ENCODE data around the gene SORCS2.

SORCS2 gene

GRCh38 chr4:7522452-7523220 lies 330.3 kb downstream of the SORCS2 start:
- no peak for TF ChIP-seq ELF4 (IDR thresholded peaks at IDR 0.05)
- TF ChIP-seq TARDBP (IDR thresholded peaks at IDR 0.05), result no peak
- TF ChIP-seq FOXA1 (IDR thresholded peaks at IDR 0.05), result no peak
- TF ChIP-seq LEF1 (IDR thresholded peaks at IDR 0.05; ENCODE audit: borderline replicate concordance), result no peak
- TF ChIP-seq HDGF (IDR thresholded peaks at IDR 0.05; ENCODE audit: borderline replicate concordance), result no peak
- no peak for TF ChIP-seq CTBP1 (IDR thresholded peaks at IDR 0.05; ENCODE audit: borderline replicate concordance)
- TF ChIP-seq ZNF384 (IDR thresholded peaks at IDR 0.05), result no peak
- TF ChIP-seq BHLHE40 (IDR thresholded peaks at IDR 0.05; ENCODE audit: borderline replicate concordance), result no peak
- TF ChIP-seq SUZ12 (IDR thresholded peaks at IDR 0.05), result no peak
- TF ChIP-seq L3MBTL2 (conservative IDR thresholded peaks at IDR 0.05), result no peak
- TF ChIP-seq SP1 (IDR thresholded peaks at IDR 0.05), result no peak
- TF ChIP-seq ARNT (IDR thresholded peaks at IDR 0.05), result no peak
- TF ChIP-seq, protein P1, sequence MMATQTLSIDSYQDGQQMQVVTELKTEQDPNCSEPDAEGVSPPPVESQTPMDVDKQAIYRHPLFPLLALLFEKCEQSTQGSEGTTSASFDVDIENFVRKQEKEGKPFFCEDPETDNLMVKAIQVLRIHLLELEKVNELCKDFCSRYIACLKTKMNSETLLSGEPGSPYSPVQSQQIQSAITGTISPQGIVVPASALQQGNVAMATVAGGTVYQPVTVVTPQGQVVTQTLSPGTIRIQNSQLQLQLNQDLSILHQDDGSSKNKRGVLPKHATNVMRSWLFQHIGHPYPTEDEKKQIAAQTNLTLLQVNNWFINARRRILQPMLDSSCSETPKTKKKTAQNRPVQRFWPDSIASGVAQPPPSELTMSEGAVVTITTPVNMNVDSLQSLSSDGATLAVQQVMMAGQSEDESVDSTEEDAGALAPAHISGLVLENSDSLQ (IDR thresholded peaks at IDR 0.05), result no peak
- no peak for TF ChIP-seq NFRKB (IDR thresholded peaks at IDR 0.05)
- no peak for TF ChIP-seq FOXK2 (IDR thresholded peaks at IDR 0.05)
- no peak for TF ChIP-seq FOXM1 (IDR thresholded peaks at IDR 0.05; ENCODE audit: borderline replicate concordance)
- DNase-seq (ENCODE audit: extremely low spot score), result no peak
- CTCF ChIA-PET, result no interaction called here
- POLR2A ChIA-PET, result no interaction called here

DNA sequence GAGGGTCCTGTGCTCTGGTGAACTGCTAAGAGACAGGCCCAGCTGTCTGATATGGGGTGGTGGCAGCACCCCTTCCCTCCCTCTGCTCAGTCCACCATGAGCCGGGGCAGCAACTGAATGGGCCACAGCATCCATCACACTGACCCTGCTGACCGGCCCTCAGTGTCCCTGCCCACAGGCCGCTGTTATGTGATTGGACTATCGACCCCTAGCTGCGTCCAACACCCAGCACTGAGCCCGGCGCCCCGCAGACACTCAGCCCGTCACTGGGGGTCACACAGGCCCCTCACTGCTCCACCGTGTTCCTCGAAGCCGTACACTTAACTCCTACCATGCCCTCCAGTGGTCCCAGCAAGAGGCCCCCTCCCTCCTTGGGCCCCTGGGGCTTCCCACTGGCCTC lies 331.2 kb downstream of the SORCS2 start:
- POLR2A ChIA-PET, result no interaction called here
- no peak for DNase-seq (ENCODE audit: extremely low spot score)
- no peak for TF ChIP-seq ARNT (IDR thresholded peaks at IDR 0.05)
- no peak for TF ChIP-seq BHLHE40 (IDR thresholded peaks at IDR 0.05; ENCODE audit: borderline replicate concordance)
- TF ChIP-seq FOXA1 (IDR thresholded peaks at IDR 0.05), result no peak
- no peak for TF ChIP-seq FOXM1 (IDR thresholded peaks at IDR 0.05; ENCODE audit: borderline replicate concordance)
- no peak for TF ChIP-seq L3MBTL2 (conservative IDR thresholded peaks at IDR 0.05)
- no peak for TF ChIP-seq LEF1 (IDR thresholded peaks at IDR 0.05; ENCODE audit: borderline replicate concordance)
- no peak for TF ChIP-seq ZNF384 (IDR thresholded peaks at IDR 0.05)
- no peak for TF ChIP-seq NFRKB (IDR thresholded peaks at IDR 0.05)
- no peak for TF ChIP-seq FOXK2 (IDR thresholded peaks at IDR 0.05)
- TF ChIP-seq, protein P1 (IDR thresholded peaks at IDR 0.05), result no peak
- no peak for TF ChIP-seq CTBP1 (IDR thresholded peaks at IDR 0.05; ENCODE audit: borderline replicate concordance)
- no peak for TF ChIP-seq HDGF (IDR thresholded peaks at IDR 0.05; ENCODE audit: borderline replicate concordance)
- CTCF ChIA-PET, result no interaction called here

DNA sequence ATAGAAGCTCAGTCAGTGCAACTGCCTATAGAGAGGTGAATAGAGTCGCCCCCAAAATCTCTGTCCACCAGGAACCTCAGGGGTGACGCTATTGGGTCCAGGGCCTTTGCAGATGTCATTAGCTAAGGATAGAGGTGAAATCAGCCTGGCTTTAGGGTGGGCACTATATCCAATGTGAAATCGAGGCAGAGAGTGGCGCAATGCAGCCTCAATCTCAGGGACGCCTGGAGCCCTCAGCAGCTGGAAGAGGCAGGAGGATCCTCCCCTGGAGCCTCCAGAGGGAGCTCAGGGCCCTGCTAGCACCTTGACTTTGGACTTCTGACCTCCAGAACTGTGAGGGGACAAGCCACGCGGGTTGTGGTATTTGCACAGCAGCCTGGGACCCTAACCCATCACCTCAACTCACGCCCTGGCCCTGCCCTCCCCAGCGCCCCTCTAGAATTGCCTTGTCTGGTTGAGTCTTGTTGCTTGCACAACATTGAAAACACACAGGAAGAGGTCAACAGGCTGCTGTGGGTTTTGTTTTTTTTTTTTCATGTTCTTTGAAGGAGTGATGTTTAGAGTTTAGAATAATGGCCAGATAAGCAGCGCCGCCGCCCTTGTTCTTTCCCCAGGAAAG lies 331.8 kb downstream of the SORCS2 start:
- CTCF ChIA-PET, result no interaction called here
- POLR2A ChIA-PET, result no interaction called here
- TF ChIP-seq FOXA1 (IDR thresholded peaks at IDR 0.05) (no peak), SUZ12 (IDR thresholded peaks at IDR 0.05) (no peak), ARNT (IDR thresholded peaks at IDR 0.05) (no peak), FOXM1 (IDR thresholded peaks at IDR 0.05; ENCODE audit: borderline replicate concordance) (no peak), HDGF (IDR thresholded peaks at IDR 0.05; ENCODE audit: borderline replicate concordance) (no peak), ZNF384 (IDR thresholded peaks at IDR 0.05) (no peak), BHLHE40 (IDR thresholded peaks at IDR 0.05; ENCODE audit: borderline replicate concordance) (no peak), SP1 (IDR thresholded peaks at IDR 0.05) (no peak), NFRKB (IDR thresholded peaks at IDR 0.05) (no peak), ELF4 (IDR thresholded peaks at IDR 0.05) (no peak), L3MBTL2 (conservative IDR thresholded peaks at IDR 0.05) (no peak), LEF1 (IDR thresholded peaks at IDR 0.05; ENCODE audit: borderline replicate concordance) (no peak), TARDBP (IDR thresholded peaks at IDR 0.05) (no peak), FOXK2 (IDR thresholded peaks at IDR 0.05) (no peak), CTBP1 (IDR thresholded peaks at IDR 0.05; ENCODE audit: borderline replicate concordance) (no peak)
- TF ChIP-seq, protein P1 (IDR thresholded peaks at IDR 0.05), result no peak
- no peak for DNase-seq (ENCODE audit: extremely low spot score)

DNA sequence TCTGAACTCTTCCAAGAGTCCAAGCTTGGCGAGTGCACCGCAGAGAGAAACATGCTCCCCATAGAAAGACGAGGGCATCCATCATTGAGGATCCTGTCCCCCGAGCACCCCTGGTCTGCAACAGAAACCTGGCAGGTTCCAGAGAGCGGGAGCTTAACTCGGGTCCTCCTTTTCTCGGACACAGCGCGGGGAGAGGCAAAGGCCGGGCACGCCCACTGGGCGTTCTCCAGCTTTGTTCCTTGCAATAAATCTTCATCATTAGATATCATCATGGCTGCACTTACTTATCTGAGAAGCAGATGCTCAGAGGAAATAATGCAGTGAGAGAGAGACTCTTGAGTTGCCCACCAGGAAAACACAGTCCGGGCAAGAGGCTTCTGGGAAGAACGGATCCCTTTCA lies 332.5 kb downstream of the SORCS2 start:
- DNase-seq (ENCODE audit: extremely low spot score), result no peak
- no peak for TF ChIP-seq CTBP1 (IDR thresholded peaks at IDR 0.05; ENCODE audit: borderline replicate concordance)
- TF ChIP-seq HDGF (IDR thresholded peaks at IDR 0.05; ENCODE audit: borderline replicate concordance), result no peak
- TF ChIP-seq SUZ12 (IDR thresholded peaks at IDR 0.05), result no peak
- no peak for TF ChIP-seq NFRKB (IDR thresholded peaks at IDR 0.05)
- TF ChIP-seq FOXK2 (IDR thresholded peaks at IDR 0.05), result no peak
- TF ChIP-seq TARDBP (IDR thresholded peaks at IDR 0.05), result no peak
- no peak for TF ChIP-seq FOXM1 (IDR thresholded peaks at IDR 0.05; ENCODE audit: borderline replicate concordance)
- no peak for TF ChIP-seq ELF4 (IDR thresholded peaks at IDR 0.05)
- no peak for TF ChIP-seq ZNF384 (IDR thresholded peaks at IDR 0.05)
- no peak for TF ChIP-seq LEF1 (IDR thresholded peaks at IDR 0.05; ENCODE audit: borderline replicate concordance)
- ChIA-PET POLR2A (no interaction called here), CTCF (no interaction called here)

- TF ChIP-seq SP1 (IDR thresholded peaks at IDR 0.05), result no peak
- TF ChIP-seq CTBP1 (IDR thresholded peaks at IDR 0.05; ENCODE audit: borderline replicate concordance), result no peak
- no peak for TF ChIP-seq FOXM1 (IDR thresholded peaks at IDR 0.05; ENCODE audit: borderline replicate concordance)
- TF ChIP-seq NFRKB (IDR thresholded peaks at IDR 0.05), result no peak
- TF ChIP-seq SUZ12 (IDR thresholded peaks at IDR 0.05), result no peak
- no peak for TF ChIP-seq L3MBTL2 (conservative IDR thresholded peaks at IDR 0.05)
- no peak for TF ChIP-seq FOXK2 (IDR thresholded peaks at IDR 0.05)
- TF ChIP-seq ELF4 (IDR thresholded peaks at IDR 0.05), result no peak
- TF ChIP-seq BHLHE40 (IDR thresholded peaks at IDR 0.05; ENCODE audit: borderline replicate concordance), result no peak
- no peak for TF ChIP-seq ZNF384 (IDR thresholded peaks at IDR 0.05)
- TF ChIP-seq LEF1 (IDR thresholded peaks at IDR 0.05; ENCODE audit: borderline replicate concordance), result no peak
- TF ChIP-seq HDGF (IDR thresholded peaks at IDR 0.05; ENCODE audit: borderline replicate concordance), result no peak
- no peak for TF ChIP-seq TARDBP (IDR thresholded peaks at IDR 0.05)
- no peak for TF ChIP-seq FOXA1 (IDR thresholded peaks at IDR 0.05)
- TF ChIP-seq ARNT (IDR thresholded peaks at IDR 0.05), result no peak
- CTCF ChIA-PET, result no interaction called here
- POLR2A ChIA-PET, result no interaction called here
- DNase-seq (ENCODE audit: extremely low spot score), result no peak
Measured at GRCh38 chr4:7526491-7526890, 334.2 kb downstream of the SORCS2 start.
